Body of pancreas (tissue), 4 donors: ENCODE data around the gene C1QTNF8.

Experiments
- POLR2A ChIP-seq, 3 donors: fragments of 450-650 bp; IDR thresholded peaks; one replicate each; pipeline ENCODE4 v1.6.1; 2016; ENCODE audit warnings: antibody characterized with exemption in 3 of 3, mild to moderate bottlenecking in 2 of 3
- TF ChIP-seq, protein P1 (sequence below), 7 experiments: fragments of 450-650 bp in 4 of 7; fragments of 200-600 bp in 3 of 7; sonication (generic) in 3 of 7; IDR thresholded peaks; one replicate each; pipeline ENCODE4 v1.5.1; 2016 to 2019; ENCODE audit warnings: antibody characterized with exemption in 7 of 7

DNA sequence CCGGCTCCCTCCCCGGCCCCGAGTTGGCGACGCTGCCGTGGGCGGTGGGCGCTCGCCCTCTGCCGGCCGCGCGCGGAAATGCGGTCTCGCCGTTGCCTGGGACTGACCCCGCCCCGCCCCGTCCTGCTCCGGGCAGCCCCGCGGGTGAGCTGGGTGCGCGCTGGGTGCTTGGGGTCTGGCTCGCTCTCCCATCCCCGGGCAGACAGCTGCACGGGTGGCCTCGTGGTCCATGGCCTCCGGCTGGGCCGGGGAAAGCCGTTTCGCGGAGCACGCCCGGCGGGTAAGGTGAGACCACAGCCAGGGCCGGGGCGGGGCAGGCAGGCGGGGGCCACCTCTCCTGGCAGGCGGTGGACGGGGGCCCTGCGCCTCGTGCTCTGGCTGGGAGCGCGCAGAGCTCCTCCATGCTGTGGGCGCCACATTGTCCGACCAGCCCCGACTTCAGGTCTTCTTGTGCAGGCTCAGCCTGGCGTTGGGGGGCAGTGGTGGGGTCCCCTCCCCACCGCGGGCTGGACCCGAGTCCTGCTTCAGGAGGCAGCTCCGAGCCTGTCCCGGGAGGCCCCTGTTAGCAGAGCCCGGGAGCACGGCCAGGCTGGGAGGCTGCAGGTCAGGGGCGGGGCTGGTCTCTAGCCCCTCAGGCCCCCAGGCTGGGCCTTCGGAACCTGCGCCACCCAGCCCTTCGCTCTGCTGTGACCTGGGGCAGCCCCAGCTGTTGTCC, 7.0 kb upstream of the C1QTNF8 start:
- TF ChIP-seq POLR2A (IDR thresholded peaks at IDR 0.05) = no peak
- TF ChIP-seq, protein P1, sequence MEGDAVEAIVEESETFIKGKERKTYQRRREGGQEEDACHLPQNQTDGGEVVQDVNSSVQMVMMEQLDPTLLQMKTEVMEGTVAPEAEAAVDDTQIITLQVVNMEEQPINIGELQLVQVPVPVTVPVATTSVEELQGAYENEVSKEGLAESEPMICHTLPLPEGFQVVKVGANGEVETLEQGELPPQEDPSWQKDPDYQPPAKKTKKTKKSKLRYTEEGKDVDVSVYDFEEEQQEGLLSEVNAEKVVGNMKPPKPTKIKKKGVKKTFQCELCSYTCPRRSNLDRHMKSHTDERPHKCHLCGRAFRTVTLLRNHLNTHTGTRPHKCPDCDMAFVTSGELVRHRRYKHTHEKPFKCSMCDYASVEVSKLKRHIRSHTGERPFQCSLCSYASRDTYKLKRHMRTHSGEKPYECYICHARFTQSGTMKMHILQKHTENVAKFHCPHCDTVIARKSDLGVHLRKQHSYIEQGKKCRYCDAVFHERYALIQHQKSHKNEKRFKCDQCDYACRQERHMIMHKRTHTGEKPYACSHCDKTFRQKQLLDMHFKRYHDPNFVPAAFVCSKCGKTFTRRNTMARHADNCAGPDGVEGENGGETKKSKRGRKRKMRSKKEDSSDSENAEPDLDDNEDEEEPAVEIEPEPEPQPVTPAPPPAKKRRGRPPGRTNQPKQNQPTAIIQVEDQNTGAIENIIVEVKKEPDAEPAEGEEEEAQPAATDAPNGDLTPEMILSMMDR (IDR thresholded peaks at IDR 0.05) = peak; percentile 54 to 78 (median 65)
